GM12872 (cell line): ENCODE results near the gene IL4R.

Experiments
- CTCF ChIP-seq: IDR thresholded peaks from 3 replicates; pipeline ENCODE4 v1.5.1; 2011; ENCODE audit warnings: low read depth, mild to moderate bottlenecking, low read length, moderate library complexity; ENCODE audit not compliant: insufficient read depth

The IL4R gene

GRCh38 chr16:27408012-27408601 lies 94.3 kb downstream of the IL4R start:
- no peak for TF ChIP-seq CTCF

GRCh38 chr16:27408602-27409031 lies 94.8 kb downstream of the IL4R start:
- TF ChIP-seq CTCF, result no peak

DNA sequence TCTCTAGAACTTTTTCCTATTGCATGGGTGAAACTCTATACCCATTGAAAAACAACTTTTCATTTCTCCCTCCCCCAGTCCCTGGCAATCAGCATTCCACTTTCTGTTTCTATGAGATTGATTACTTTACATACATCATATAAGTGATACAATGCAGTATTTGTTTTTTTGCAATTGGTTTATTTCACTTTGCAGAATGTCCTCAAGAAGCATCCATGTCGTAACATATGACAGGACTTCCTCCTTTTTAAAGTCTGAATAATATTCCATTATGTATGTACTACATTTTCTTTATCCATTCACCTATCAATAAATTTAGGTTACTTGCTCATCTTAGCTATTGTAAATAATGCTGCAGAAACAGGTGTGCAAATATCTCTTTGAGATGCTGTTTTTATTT lies 97.0 kb downstream of the IL4R start:
- no peak for TF ChIP-seq CTCF

- TF ChIP-seq CTCF, result no peak
These were observed 100.2 kb downstream of the IL4R start for GRCh38 chr16:27413956-27414355.
